GM12873 (cell line): ENCODE results near the gene DVL1.

Experiments used
- CTCF ChIP-seq: IDR thresholded peaks from 2 replicates; pipeline ENCODE4 v1.5.1; 2012; ENCODE audit warnings: low read depth, mild to moderate bottlenecking, moderate library complexity, low read length, control low read depth; ENCODE audit not compliant: insufficient read depth; ENCODE audit errors: missing control alignments

The DVL1 gene

DNA sequence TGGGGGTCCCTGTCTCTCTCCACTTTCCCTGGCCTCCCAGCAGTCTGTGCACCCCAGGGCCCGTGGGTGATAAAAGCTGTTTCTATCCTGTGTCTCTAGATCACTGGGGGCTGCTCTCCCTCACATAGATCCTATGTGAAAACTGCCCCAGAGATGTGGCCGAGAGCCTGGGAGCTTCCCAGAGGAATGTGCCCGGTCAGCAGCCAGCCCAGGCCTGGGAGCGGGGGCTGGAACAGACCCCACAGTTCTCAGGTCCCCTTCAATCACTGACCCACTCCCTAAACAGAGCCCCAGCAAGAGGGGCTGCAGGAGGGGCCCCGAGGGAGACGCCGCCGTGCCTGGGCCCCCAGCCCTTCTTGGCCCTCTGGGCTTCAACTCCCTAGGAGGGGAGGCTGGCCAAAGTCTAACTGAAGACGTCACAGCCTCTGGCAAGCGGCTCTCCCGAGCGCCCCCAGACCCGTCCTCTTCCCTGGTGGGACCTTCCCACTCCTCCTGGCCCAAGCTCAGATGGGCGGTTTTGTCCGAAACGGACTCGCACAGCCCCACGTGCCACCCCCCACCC, 8.7 kb upstream of the DVL1 start:
- TF ChIP-seq CTCF = no peak

DNA sequence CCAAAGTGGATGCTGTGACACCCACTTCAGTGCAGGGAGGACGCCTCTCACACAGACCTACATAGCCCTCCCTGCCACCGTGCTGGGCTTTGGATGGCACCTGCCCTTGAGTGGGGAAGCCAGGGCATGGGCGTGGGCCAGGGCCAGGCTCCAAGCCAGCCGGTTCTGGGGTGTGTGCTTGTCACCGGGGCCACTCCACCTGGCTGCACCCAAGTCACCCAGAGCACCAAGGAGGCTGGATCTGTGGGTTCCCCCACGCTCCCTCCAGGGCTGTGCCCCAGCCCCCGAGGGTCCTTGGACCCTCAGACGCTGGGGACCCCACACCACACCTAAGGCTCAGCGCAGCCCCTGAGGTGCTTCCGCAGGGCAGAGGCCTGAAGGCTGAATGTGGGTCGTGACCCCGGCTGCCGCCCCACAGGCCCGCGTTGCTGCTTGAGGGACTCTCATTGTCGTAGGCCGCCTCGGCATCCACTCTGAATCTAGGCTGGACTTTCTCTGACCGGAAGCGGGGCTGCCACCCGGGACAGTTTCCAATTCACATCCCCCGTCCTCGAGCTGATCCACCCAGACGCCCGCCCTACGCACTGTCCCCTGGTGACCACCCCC, 7.7 kb upstream of the DVL1 start:
- no peak for TF ChIP-seq CTCF

DNA sequence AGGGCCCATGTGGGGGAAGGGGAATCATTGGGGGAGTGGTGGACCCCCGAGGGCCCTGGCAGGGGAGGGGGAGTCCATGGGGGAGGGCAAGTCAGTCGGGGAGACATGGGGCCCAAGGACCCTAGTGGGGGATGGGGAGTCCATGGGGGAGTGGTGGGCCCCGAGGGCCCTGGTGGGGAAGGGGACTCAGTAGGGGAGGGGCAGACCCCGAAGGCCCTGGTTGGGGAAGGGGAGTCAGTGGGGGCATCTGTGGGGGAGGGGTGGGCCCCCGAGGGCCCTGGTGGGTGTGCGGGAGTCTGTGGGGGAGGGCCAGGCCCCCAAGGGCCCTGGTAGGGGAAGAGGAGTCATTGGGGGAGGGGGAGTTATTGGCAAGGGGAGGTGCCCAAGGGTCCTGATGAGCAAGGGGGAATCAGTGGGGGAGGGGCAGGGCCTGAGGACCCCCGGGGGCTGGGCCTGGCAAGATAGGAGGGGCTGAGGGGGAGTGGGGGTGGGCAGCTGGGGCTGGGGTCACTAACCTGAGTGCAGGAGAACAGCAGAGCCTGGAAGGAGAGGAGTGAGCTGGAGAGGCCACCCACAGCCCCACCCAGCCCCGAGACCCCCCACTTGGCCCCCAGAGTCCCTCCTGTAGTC, 7.1 kb upstream of the DVL1 start:
- TF ChIP-seq CTCF = no peak

GRCh38 chr1:1355416-1355815, 6.2 kb upstream of the DVL1 start:
- TF ChIP-seq CTCF = no peak

DNA sequence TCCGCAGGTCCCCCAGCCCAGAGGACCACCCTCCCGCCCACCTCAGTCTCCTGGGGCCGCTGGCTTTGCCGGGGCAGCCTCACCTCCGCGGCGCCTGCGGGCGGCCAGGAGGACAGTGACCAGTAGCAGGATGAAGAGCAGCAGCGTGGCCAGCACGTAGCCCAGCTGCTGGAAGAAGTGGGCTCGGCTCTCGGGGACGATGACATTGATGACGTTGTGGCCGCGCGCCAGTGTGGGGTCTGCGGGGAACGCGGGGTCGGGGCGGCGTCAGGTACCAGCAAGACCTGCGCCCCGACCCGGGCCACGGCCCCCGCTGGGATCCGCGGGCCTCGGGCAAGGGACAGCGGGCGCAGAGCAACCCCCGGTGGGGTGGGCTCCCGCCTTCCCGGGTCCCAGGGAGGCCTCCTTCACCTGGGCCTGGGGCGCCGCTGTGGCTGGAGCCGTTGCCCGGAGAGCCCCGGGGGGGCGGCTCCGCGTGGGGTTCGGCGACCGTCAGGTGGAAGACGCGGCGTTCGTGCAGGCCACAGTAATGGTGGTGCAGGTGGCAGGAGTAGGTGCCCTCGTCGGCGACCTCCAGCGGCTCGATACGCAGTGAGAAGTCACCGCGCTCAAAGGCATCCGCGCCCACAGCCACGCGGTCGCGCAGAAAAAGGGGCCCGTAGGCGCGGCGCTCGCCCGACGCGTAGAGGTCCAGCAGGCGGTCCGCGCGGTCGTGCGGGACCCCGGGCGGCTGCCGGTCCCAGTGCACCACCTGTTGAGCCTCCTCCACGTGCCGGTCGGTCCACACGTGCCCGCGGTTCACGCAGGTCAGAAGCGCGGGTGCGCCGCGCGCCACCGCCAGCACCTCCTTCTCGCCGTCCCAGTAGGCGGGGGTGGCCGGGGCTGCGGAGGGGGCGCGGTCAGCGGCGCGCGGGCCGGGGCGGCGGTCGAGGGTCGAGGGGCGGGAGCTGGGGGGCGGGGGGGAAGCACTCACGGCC, 5.3 kb upstream of the DVL1 start:
- TF ChIP-seq CTCF = no peak

- no peak for TF ChIP-seq CTCF
Measured at GRCh38 chr1:1353389-1354151, 4.4 kb upstream of the DVL1 start.
